ENCODE measurements around the gene CEMIP.

The CEMIP gene

DNA sequence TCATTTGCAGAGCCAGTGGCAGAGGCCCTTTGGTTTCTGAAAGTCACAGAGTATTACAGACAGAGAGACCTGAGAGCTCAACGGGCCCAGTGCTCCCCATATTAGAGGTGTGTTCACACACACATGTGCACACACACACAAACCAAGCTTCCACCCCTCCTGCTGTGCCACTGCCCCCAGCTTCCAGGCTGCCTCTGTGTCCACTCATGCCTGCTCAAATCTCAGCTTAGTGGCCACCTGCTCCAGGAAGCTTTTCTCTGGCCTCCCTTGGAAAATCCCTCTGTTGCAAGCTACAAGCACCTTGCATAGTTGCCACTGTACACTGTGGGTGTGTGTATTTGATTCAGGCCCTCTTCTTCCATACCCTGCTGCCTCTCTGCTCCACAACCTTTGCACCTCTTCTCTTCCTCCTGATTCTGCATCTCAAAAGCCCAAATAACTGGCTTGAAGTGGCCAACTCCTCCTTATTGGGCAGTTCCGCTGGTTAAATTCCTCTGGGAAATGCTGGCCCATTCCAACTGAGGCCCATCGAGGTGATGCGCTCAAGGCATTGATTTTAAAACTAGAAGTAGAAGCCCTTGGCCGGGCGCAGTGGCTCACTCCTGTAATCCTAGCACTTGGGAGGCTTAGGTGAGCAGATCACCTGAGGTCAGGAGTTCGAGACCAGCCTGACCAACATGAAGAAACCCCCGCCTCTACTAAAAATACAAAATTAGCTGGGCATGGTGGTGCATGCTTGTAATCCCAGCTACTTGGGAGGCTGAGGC lies 187.4 kb downstream of the CEMIP start:
- TF ChIP-seq POLR2A (IDR thresholded peaks at IDR 0.05; ENCODE audit: low read depth, low read length) = no peak
- FAIRE-seq = no peak

DNA sequence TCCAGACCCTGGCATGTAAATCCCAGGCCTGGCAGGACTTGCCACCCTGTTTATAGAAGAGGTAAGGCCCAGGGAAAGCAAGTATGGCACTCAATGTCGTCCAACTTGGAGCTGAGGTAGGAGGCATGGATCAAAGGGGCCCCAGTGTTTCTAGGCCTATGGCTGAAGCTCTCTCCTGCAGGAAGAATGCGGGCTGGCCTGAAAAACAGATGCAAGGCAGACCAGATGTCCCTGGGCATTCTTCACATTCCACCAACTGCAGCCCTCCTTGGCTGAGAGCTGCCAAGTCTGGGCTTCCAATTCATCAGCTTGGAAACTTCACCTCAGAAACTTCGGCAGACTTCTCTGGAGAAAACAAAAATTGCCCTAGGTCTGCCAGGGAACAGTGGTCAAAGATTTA lies 188.3 kb downstream of the CEMIP start:
- FAIRE-seq (no peak), DNase-seq (ENCODE audit: insufficient read length, low spot score) (no peak)
- TF ChIP-seq POLR2A (IDR thresholded peaks at IDR 0.05; ENCODE audit: low read depth, low read length) = no peak

More for the DNA sequence above, 187.4 kb downstream of the CEMIP start:
- DNase-seq (ENCODE audit: insufficient read length, low spot score) = no peak

DNA sequence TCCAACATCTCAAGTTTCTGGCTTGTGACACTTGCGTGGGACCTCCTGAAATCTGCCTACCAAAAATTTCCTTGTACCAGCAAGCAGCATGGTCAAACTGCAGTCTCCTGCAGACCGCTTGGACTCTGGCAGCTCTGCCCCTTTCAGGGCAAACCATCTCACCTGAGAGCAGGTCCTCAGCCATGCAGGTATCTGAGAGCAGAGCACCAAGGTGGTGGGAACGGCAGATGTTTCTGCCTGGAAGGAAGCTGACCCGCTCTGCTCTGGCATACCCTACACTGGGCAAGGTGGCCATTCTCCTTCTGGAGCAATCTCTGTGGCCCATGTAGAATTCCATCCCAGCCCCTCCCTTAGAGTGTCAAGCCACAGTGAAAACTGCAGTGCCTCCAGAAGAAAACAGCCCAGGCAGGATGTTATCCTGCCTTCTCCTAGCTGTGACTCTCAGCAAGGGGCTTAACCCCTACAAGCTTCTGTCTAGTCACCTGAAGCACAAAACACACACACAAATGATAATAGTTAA lies 188.9 kb downstream of the CEMIP start:
- TF ChIP-seq POLR2A (IDR thresholded peaks at IDR 0.05; ENCODE audit: low read depth, low read length) = no peak
- no peak for FAIRE-seq
- no peak for DNase-seq (ENCODE audit: insufficient read length, low spot score)

DNA sequence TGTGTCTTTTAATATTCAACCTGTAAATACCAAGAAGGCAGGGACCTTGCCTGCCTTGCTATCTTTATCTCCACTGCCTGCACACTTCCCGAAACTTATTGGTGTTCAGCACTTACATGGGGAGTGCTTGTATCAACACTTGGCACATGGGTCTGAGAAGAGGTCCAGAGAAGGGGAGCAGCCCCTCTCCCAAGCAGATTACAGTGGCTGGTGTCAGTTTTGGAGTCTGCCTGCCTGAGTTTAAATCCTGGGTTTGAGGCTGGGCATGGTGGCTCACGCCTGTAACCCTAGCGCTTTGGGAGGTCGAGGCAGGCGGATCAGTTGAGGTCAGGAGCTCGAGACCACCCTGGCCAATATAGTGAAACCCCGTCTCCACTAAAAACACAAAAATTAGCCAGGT lies 190.1 kb downstream of the CEMIP start:
- TF ChIP-seq POLR2A (IDR thresholded peaks at IDR 0.05; ENCODE audit: low read depth, low read length) = no peak
- FAIRE-seq (no peak), DNase-seq (ENCODE audit: insufficient read length, low spot score) (no peak)

DNA sequence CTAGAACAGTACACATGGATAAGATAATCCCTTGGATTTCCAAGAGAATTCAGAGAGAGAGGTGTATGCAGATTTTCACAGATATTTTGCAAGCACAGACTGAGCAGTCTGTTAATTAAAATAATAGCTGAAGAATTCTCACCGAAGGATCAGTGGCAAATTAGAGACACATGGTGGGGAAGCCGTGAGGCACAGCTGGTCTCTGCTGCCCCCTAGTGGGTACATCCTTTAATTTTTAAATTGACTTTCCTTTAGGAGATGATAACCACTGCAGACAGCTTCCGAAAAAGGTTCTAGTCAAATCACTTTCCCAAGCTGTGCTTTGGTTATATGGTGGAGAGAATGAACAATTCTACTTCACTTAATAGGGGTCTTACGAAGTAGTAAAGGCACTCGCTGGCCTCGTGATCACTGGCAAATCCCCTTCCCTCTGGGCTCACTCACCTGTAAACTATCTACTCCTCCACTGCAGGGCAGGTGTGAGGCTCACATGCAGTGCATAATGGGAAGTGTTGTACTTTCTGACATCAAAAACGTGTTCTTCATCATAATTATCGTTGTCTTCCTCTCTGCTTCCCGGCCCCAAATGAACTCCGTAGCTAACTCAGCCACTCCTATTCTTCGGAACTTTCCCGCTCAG lies 191.0 kb downstream of the CEMIP start:
- no peak for FAIRE-seq
- DNase-seq (ENCODE audit: insufficient read length, low spot score) = peak; percentile 26
- no peak for TF ChIP-seq POLR2A (IDR thresholded peaks at IDR 0.05; ENCODE audit: low read depth, low read length)

GRCh38 chr15:80970658-80971057 lies 191.5 kb downstream of the CEMIP start:
- TF ChIP-seq POLR2A (IDR thresholded peaks at IDR 0.05; ENCODE audit: low read depth, low read length) = no peak
- FAIRE-seq (no peak), DNase-seq (ENCODE audit: insufficient read length, low spot score) (no peak)

DNA sequence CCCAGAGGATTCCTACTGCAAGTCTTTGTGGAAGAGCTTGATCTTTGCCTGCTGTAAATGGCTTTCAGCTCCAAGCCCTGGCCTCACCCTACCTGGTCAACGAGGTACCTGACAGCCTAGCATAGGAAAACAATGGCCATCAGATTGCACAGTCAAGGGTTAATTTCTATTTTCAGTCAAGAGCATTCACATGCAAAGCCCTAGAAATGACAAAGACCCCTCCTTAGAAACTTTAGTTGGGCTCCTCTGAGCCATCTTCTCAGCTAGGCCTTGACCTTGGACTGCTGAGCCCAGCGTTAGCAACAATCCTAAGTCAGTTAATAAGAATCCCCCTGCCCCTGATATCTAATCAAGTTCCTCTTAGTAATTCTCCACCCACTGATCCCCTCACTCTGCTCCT lies 192.0 kb downstream of the CEMIP start:
- no peak for TF ChIP-seq POLR2A (IDR thresholded peaks at IDR 0.05; ENCODE audit: low read depth, low read length)
- no peak for DNase-seq (ENCODE audit: insufficient read length, low spot score)
- FAIRE-seq = no peak

GRCh38 chr15:80972276-80972675 lies 193.1 kb downstream of the CEMIP start:
- no peak for DNase-seq (ENCODE audit: insufficient read length, low spot score)
- no peak for TF ChIP-seq POLR2A (IDR thresholded peaks at IDR 0.05; ENCODE audit: low read depth, low read length)
- no peak for FAIRE-seq

DNA sequence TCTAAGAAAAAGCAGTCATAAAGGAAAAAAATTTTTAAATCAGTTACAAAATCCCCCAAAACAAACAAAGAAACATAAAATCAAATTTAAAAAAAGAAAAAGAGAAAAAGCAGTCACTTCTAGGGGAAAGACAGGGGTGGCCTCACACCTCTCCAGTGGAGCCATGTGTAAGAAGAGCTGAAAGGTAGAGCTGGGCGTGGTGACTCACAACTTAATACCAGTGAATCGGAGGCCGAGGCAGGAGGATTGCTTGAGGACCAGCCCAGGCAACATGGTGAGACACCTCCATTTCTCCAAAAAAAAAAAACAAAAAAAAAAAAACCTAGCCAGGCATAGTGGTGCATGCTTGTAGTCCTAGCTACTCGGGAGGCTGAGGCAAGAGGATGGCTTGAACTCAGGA lies 195.7 kb downstream of the CEMIP start:
- DNase-seq (ENCODE audit: insufficient read length, low spot score) (no peak), FAIRE-seq (no peak)
- no peak for TF ChIP-seq POLR2A (IDR thresholded peaks at IDR 0.05; ENCODE audit: low read depth, low read length)

- DNase-seq (ENCODE audit: insufficient read length, low spot score) (no peak), FAIRE-seq (no peak)
- TF ChIP-seq POLR2A (IDR thresholded peaks at IDR 0.05; ENCODE audit: low read depth, low read length) = no peak
These were observed 197.7 kb downstream of the CEMIP start for GRCh38 chr15:80976851-80977250.

GRCh38 chr15:80977627-80978036 lies 198.5 kb downstream of the CEMIP start:
- DNase-seq (ENCODE audit: insufficient read length, low spot score) (no peak), FAIRE-seq (no peak)
- TF ChIP-seq POLR2A (IDR thresholded peaks at IDR 0.05; ENCODE audit: low read depth, low read length) = no peak

DNA sequence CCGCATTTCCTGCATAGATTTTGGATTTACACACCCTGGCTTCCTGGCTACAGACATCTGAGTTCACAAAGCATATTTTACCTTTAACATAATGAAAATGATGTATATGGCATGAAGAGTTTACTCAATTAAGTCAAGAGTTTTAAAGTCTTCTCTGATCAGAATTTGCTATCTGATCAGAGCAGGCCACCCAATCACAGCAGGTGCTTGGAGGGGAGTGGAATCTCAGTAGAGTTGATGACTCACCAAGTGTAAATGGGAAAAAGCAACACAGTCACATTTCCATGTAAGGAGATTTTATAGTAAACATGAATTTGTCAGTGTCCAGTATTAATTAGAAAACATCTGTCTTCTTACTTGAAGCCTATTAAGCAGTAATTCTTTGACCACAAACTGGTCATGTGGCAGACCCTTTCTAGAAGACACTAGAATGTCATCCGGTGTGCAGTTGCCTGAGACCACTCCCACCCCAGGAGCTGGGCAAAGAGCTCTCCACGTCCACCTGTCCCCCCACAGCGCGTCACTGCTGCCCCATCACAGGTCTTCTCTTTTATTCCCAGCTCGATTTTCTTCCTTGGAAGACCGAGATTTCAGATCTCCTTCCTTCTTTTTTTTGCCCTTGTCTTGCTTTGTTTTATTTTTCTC lies 199.6 kb downstream of the CEMIP start:
- FAIRE-seq = no peak
- DNase-seq (ENCODE audit: insufficient read length, low spot score) = no peak
- no peak for TF ChIP-seq POLR2A (IDR thresholded peaks at IDR 0.05; ENCODE audit: low read depth, low read length)

GRCh38 chr15:80979538-80980200 lies 200.5 kb downstream of the CEMIP start:
- TF ChIP-seq POLR2A (IDR thresholded peaks at IDR 0.05; ENCODE audit: low read depth, low read length) = no peak
- DNase-seq (ENCODE audit: insufficient read length, low spot score) = no peak
- no peak for FAIRE-seq

DNA sequence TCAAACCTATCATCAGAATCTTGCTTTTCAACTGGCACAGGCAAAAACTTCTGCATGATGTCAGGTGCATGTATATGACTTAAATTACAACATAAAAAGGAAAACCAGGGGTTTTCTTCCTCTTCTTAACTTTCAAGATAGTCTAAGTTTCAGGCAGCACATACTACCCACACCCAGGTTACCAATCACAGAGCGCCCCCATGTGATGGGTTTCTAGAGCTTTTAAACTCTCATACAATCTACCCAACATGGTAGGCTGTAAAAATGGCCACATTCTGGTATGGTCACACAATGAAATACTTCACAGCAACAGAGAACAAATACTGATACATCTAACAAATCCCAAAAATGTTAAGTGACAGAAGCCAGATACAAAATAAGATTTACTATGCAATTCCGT lies 203.0 kb downstream of the CEMIP start:
- DNase-seq (ENCODE audit: insufficient read length, low spot score) (no peak), FAIRE-seq (no peak)

More for the DNA sequence above, 203.0 kb downstream of the CEMIP start:
- TF ChIP-seq POLR2A (IDR thresholded peaks at IDR 0.05; ENCODE audit: low read depth, low read length) = no peak

All from H54 (cell line).